Measurements from ENCODE around the gene PCCA.
A peak's percentile ranks its signal among the peaks of the same experiment; 100 is the strongest.

The PCCA gene

GRCh38 chr13:100540621-100541020 lies 451.7 kb downstream of the PCCA start:
- no peak for DNase-seq (ENCODE audit: low read depth in 2 of 3, low spot score in 2 of 3)

GRCh38 chr13:100541897-100542825 lies 453.3 kb downstream of the PCCA start:
- DNase-seq (ENCODE audit: low read depth in 2 of 3, low spot score in 2 of 3): no peak

- DNase-seq (ENCODE audit: low read depth in 2 of 3, low spot score in 2 of 3): no peak
Measured at GRCh38 chr13:100542826-100543156, 453.9 kb downstream of the PCCA start.

- no peak for DNase-seq (ENCODE audit: low read depth in 2 of 3, low spot score in 2 of 3)
Measured at GRCh38 chr13:100543872-100544602, 455.1 kb downstream of the PCCA start.

GRCh38 chr13:100544866-100545683 lies 456.2 kb downstream of the PCCA start:
- DNase-seq (ENCODE audit: low read depth in 2 of 3, low spot score in 2 of 3): no peak

GRCh38 chr13:100545684-100546061 lies 456.8 kb downstream of the PCCA start:
- DNase-seq (ENCODE audit: low read depth in 2 of 3, low spot score in 2 of 3): no peak

GRCh38 chr13:100546713-100547405 lies 458.0 kb downstream of the PCCA start:
- no peak for DNase-seq (ENCODE audit: low read depth in 2 of 3, low spot score in 2 of 3)

GRCh38 chr13:100547791-100548201 lies 458.9 kb downstream of the PCCA start:
- no peak for DNase-seq (ENCODE audit: low read depth in 2 of 3, low spot score in 2 of 3)

- no peak for DNase-seq (ENCODE audit: low read depth in 2 of 3, low spot score in 2 of 3)
Measured at GRCh38 chr13:100549316-100549715, 460.4 kb downstream of the PCCA start.

GRCh38 chr13:100552755-100553154 lies 463.9 kb downstream of the PCCA start:
- no peak for DNase-seq (ENCODE audit: low read depth in 2 of 3, low spot score in 2 of 3)

GRCh38 chr13:100559886-100560285 lies 471.0 kb downstream of the PCCA start:
- DNase-seq (ENCODE audit: low read depth in 2 of 3, low spot score in 2 of 3): no peak

GRCh38 chr13:100560498-100561157 lies 471.7 kb downstream of the PCCA start:
- DNase-seq (ENCODE audit: low read depth in 2 of 3, low spot score in 2 of 3): no peak

GRCh38 chr13:100561158-100561499 lies 472.2 kb downstream of the PCCA start:
- no peak for DNase-seq (ENCODE audit: low read depth in 2 of 3, low spot score in 2 of 3)

- no peak for DNase-seq (ENCODE audit: low read depth in 2 of 3, low spot score in 2 of 3)
Measured at GRCh38 chr13:100561599-100562204, 472.8 kb downstream of the PCCA start.

GRCh38 chr13:100563779-100564178 lies 474.9 kb downstream of the PCCA start:
- no peak for DNase-seq (ENCODE audit: low read depth in 2 of 3, low spot score in 2 of 3)

- DNase-seq (ENCODE audit: low read depth in 2 of 3, low spot score in 2 of 3): no peak
Measured at GRCh38 chr13:100564444-100565223, 475.7 kb downstream of the PCCA start.

- no peak for DNase-seq (ENCODE audit: low read depth in 2 of 3, low spot score in 2 of 3)
Measured at GRCh38 chr13:100565286-100565685, 476.4 kb downstream of the PCCA start.

GRCh38 chr13:100566543-100566942 lies 477.6 kb downstream of the PCCA start:
- DNase-seq (ENCODE audit: low read depth in 2 of 3, low spot score in 2 of 3): no peak

GRCh38 chr13:100573121-100573520 lies 484.2 kb downstream of the PCCA start:
- peak; percentile 27 to 41 (median 40) for DNase-seq (ENCODE audit: low read depth in 2 of 3, low spot score in 2 of 3)

Measured in activated CD8-positive, alpha-beta memory T cell treated with anti-CD3 and anti-CD28 coated beads for 48 hours (primary cell).